ENCODE results near the gene CINP. TPM values are rescaled to one million over a fixed set of nuclear protein-coding genes. Genes with fewer than 3 reads are reported as not detected.

Gene CINP
- total and polyA plus RNA-seq, 2 of the 13 experiments (the other 11 are each of a cell fraction or from before 2014, with no cell fraction given), result 32.8 to 42.8 TPM

GRCh38 chr14:102314242-102315011 is 48.3 kb downstream of the CINP start (continued):
- TF ChIP-seq ZNF232 (CRISPR knock-in tag; IDR thresholded peaks at IDR 0.05; ENCODE audit: borderline replicate concordance) (peak; percentile 30; the same call in 1 of the 2 replicates), ZNF781 (CRISPR knock-in tag; IDR thresholded peaks at IDR 0.05; ENCODE audit: borderline replicate concordance, not compliant biosample characterization) (peak; percentile 78), ZNF713 (CRISPR knock-in tag; IDR thresholded peaks at IDR 0.05) (no peak), KMT2A (CRISPR knock-in tag; IDR thresholded peaks at IDR 0.05) (no peak), KAT7 (CRISPR knock-in tag; IDR thresholded peaks at IDR 0.05; ENCODE audit: borderline replicate concordance) (peak; percentile 71; the same call in 1 of the 2 replicates), ZNF883 (CRISPR knock-in tag; IDR thresholded peaks at IDR 0.05; ENCODE audit: not compliant biosample characterization) (peak; percentile 83), GABPB1 (CRISPR knock-in tag; IDR thresholded peaks at IDR 0.05) (peak; percentile 72; the same call in 1 of the 2 replicates), TBL1XR1 (IDR thresholded peaks at IDR 0.05; ENCODE audit: borderline replicate concordance, low read length, partially characterized antibody) (no peak), ZNF589 (CRISPR knock-in tag; conservative IDR thresholded peaks at IDR 0.05) (no peak), ZMYM3 (CRISPR knock-in tag; IDR thresholded peaks at IDR 0.05) (peak; percentile 68), FOXP1 (IDR thresholded peaks at IDR 0.05) (no peak), FOXP1 (CRISPR knock-in tag; IDR thresholded peaks at IDR 0.05) (no peak; the same call in 1 of the 2 replicates), EEA1 (CRISPR knock-in tag; IDR thresholded peaks at IDR 0.05; ENCODE audit: borderline replicate concordance) (no peak), ZEB1 (IDR thresholded peaks at IDR 0.05; ENCODE audit: insufficient replicate concordance, low read depth) (no peak), ZNF333 (CRISPR knock-in tag; IDR thresholded peaks at IDR 0.05; ENCODE audit: borderline replicate concordance) (0 out of 2 replicates have a peak, but pooled peaks have one; percentile 73)
- TF ChIP-seq, protein P1, sequence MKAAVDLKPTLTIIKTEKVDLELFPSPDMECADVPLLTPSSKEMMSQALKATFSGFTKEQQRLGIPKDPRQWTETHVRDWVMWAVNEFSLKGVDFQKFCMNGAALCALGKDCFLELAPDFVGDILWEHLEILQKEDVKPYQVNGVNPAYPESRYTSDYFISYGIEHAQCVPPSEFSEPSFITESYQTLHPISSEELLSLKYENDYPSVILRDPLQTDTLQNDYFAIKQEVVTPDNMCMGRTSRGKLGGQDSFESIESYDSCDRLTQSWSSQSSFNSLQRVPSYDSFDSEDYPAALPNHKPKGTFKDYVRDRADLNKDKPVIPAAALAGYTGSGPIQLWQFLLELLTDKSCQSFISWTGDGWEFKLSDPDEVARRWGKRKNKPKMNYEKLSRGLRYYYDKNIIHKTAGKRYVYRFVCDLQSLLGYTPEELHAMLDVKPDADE (CRISPR knock-in tag; IDR thresholded peaks at IDR 0.05), result no peak
- TF ChIP-seq, protein P2, sequence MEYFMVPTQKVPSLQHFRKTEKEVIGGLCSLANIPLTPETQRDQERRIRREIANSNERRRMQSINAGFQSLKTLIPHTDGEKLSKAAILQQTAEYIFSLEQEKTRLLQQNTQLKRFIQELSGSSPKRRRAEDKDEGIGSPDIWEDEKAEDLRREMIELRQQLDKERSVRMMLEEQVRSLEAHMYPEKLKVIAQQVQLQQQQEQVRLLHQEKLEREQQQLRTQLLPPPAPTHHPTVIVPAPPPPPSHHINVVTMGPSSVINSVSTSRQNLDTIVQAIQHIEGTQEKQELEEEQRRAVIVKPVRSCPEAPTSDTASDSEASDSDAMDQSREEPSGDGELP (IDR thresholded peaks at IDR 0.05; ENCODE audit: borderline replicate concordance, low read depth), result no peak
- TF ChIP-seq, protein P3, sequence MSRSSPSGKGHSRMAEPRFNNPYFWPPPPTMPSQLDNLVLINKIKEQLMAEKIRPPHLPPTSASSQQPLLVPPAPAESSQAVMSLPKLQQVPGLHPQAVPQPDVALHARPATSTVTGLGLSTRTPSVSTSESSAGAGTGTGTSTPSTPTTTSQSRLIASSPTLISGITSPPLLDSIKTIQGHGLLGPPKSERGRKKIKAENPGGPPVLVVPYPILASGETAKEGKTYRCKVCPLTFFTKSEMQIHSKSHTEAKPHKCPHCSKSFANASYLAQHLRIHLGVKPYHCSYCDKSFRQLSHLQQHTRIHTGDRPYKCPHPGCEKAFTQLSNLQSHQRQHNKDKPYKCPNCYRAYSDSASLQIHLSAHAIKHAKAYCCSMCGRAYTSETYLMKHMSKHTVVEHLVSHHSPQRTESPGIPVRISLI (CRISPR knock-in tag; IDR thresholded peaks at IDR 0.05; ENCODE audit: borderline replicate concordance), result peak; percentile 49; the same call in 1 of the 2 replicates
- TF ChIP-seq, protein P4, sequence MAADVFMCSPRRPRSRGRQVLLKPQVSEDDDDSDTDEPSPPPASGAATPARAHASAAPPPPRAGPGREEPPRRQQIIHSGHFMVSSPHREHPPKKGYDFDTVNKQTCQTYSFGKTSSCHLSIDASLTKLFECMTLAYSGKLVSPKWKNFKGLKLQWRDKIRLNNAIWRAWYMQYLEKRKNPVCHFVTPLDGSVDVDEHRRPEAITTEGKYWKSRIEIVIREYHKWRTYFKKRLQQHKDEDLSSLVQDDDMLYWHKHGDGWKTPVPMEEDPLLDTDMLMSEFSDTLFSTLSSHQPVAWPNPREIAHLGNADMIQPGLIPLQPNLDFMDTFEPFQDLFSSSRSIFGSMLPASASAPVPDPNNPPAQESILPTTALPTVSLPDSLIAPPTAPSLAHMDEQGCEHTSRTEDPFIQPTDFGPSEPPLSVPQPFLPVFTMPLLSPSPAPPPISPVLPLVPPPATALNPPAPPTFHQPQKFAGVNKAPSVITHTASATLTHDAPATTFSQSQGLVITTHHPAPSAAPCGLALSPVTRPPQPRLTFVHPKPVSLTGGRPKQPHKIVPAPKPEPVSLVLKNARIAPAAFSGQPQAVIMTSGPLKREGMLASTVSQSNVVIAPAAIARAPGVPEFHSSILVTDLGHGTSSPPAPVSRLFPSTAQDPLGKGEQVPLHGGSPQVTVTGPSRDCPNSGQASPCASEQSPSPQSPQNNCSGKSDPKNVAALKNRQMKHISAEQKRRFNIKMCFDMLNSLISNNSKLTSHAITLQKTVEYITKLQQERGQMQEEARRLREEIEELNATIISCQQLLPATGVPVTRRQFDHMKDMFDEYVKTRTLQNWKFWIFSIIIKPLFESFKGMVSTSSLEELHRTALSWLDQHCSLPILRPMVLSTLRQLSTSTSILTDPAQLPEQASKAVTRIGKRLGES (CRISPR knock-in tag; IDR thresholded peaks at IDR 0.05; ENCODE audit: borderline replicate concordance), result no peak; the same call in 1 of the 2 replicates
- TF ChIP-seq, protein P5, sequence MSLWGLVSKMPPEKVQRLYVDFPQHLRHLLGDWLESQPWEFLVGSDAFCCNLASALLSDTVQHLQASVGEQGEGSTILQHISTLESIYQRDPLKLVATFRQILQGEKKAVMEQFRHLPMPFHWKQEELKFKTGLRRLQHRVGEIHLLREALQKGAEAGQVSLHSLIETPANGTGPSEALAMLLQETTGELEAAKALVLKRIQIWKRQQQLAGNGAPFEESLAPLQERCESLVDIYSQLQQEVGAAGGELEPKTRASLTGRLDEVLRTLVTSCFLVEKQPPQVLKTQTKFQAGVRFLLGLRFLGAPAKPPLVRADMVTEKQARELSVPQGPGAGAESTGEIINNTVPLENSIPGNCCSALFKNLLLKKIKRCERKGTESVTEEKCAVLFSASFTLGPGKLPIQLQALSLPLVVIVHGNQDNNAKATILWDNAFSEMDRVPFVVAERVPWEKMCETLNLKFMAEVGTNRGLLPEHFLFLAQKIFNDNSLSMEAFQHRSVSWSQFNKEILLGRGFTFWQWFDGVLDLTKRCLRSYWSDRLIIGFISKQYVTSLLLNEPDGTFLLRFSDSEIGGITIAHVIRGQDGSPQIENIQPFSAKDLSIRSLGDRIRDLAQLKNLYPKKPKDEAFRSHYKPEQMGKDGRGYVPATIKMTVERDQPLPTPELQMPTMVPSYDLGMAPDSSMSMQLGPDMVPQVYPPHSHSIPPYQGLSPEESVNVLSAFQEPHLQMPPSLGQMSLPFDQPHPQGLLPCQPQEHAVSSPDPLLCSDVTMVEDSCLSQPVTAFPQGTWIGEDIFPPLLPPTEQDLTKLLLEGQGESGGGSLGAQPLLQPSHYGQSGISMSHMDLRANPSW (CRISPR knock-in tag; IDR thresholded peaks at IDR 0.05; ENCODE audit: borderline replicate concordance), result no peak
